ENCODE measurements around the gene KCTD21. TPM values are rescaled to one million over a fixed set of nuclear protein-coding genes. Genes with fewer than 3 reads are reported as not detected.

KCTD21 gene
- total and polyA plus RNA-seq, 2 of the 4 experiments (the other 2 are of a cell fraction): 12.2 to 12.5 TPM

GRCh38 chr11:78181185-78181584 lies 7.2 kb downstream of the KCTD21 start:
- Histone ChIP-seq H4K5ac (ENCODE audit: low read depth, low read length) (no peak overlapping the region), H3K27me3 (ENCODE audit: control insufficient read depth, insufficient read depth, low read length) (no peaks in the 10 kb centered on the region), H3K4me3 (ENCODE audit: insufficient read depth, low read depth, low read length) (no peak overlapping the region), H4K91ac (ENCODE audit: insufficient read depth, low read depth, low read length) (no peak overlapping the region), H2AK9ac (replicated peaks; ENCODE audit: low read depth, low read length, poor library complexity) (no peak overlapping the region), H2BK5ac (ENCODE audit: low read depth, low read length, poor library complexity, severe bottlenecking) (no peak overlapping the region), H4K8ac (ENCODE audit: low read depth in 2 of 2, low read length in 2 of 2) (no peak overlapping the region), H2AK5ac (ENCODE audit: low read depth, low read length) (no peak overlapping the region), H2BK15ac (ENCODE audit: low read depth, low read length) (no peak overlapping the region), H2AFZ (replicated peaks; ENCODE audit: low read length, poor library complexity) (no peak overlapping the region), H3K56ac (ENCODE audit: extremely low read depth, insufficient read depth, low read length) (no peak overlapping the region), H2BK20ac (ENCODE audit: low read depth, low read length) (no peak overlapping the region), H2BK120ac (ENCODE audit: low read depth, low read length) (no peak overlapping the region), H3K18ac (ENCODE audit: low read depth, low read length) (no peak overlapping the region), H3K27ac (ENCODE audit: insufficient read depth, low read length) (no peak overlapping the region), H4K20me1 (ENCODE audit: insufficient read depth, low read length) (peaks cover 7% of the 10 kb centered on the region), H3K36me3 (ENCODE audit: control insufficient read depth, insufficient read depth, low read length) (peaks cover 10% of the 10 kb centered on the region), H3K14ac (replicated peaks; ENCODE audit: low read depth, low read length) (no peak overlapping the region), H3K9me1 (ENCODE audit: insufficient read depth, low read length) (peaks cover 13% of the 10 kb centered on the region), H3K9me3 (ENCODE audit: control insufficient read depth, insufficient read depth, low read length) (no peaks in the 10 kb centered on the region), H3K4me2 (ENCODE audit: low read depth, low read length) (no peak overlapping the region), H3K23ac (ENCODE audit: low read depth, low read length) (no peak overlapping the region), H3K4me1 (ENCODE audit: control insufficient read depth, insufficient read depth, low read length) (peaks cover 5% of the 10 kb centered on the region), H3K4ac (ENCODE audit: low read depth, low read length) (no peak overlapping the region), H3K79me1 (ENCODE audit: low read depth in 1 of 2, low read length in 2 of 2) (peaks cover 18 to 76% of the 10 kb centered on the region in 2 experiments), H3K9ac (ENCODE audit: low read depth, low read length) (no peak overlapping the region)
- TF ChIP-seq SMC3 (IDR thresholded peaks at IDR 0.05; ENCODE audit: low read depth, low read length) (no peak), RCOR1 (IDR thresholded peaks at IDR 0.05; ENCODE audit: insufficient replicate concordance, low read length) (no peak), NFE2L2 (IDR thresholded peaks at IDR 0.05; ENCODE audit: low read depth, low read length) (peak; percentile 93), USF2 (IDR thresholded peaks at IDR 0.05; ENCODE audit: low read depth, low read length) (no peak), CEBPB (IDR thresholded peaks at IDR 0.05; ENCODE audit: low read depth, low read length) (peak; percentile 20; the same call in 1 of the 2 replicates), CTCF (conservative IDR thresholded peaks at IDR 0.05; ENCODE audit: low read depth, low read length) (no peak), MAZ (IDR thresholded peaks at IDR 0.05; ENCODE audit: borderline replicate concordance, low read depth, low read length) (no peak), FOS (IDR thresholded peaks at IDR 0.05; ENCODE audit: low read depth, low read length) (no peak), POLR2A (IDR thresholded peaks at IDR 0.05; ENCODE audit: low read depth, low read length) (no peak), BHLHE40 (IDR thresholded peaks at IDR 0.05; ENCODE audit: low read depth, low read length) (no peak), RFX5 (IDR thresholded peaks at IDR 0.05; ENCODE audit: low read depth, low read length) (no peak), CHD1 (IDR thresholded peaks at IDR 0.05; ENCODE audit: low read depth, low read length) (no peak), MAFK (IDR thresholded peaks at IDR 0.05; ENCODE audit: low read depth, low read length) (peak; percentile 81)
- in situ Hi-C loops (cut with MboI; ENCODE audit: low sequenced_read_pairs) (no loop called here), dilution Hi-C loops (cut with HindIII; ENCODE audit: low sequenced_read_pairs, unreplicated experiment) (no loop called here), intact Hi-C loops (cut with micrococcal nuclease) (no loop called here)
- no CpG with 5 or more reads among the region's 2 CpGs for WGBS, 2 experiments (ENCODE audit: extremely low coverage in 2 of 2, insufficient read length in 1 of 2)
- peak; percentile 63 for DNase-seq
- CTCF ChIA-PET: no interaction called here
- ATAC-seq (ENCODE audit: low read depth): peak; percentile 28; the same call in 1 of the 2 replicates
- no TSS peak for BruUV-seq (replicated peaks)
- POLR2A ChIA-PET (ENCODE audit: unreplicated experiment): no interaction called here
